NOMO-1 treated with DMSO at 0.1 percent for 48 hours (cell line): ENCODE measurements around the gene GALNT7.

Source experiments
- DNase-seq: peaks from one replicate; lab custom pipeline; 2025; ENCODE audit not compliant: unreplicated experiment; lab: John Stamatoyannopoulos, UW

The GALNT7 gene

GRCh38 chr4:173337463-173337862 is 168.9 kb downstream of the GALNT7 start:
- DNase-seq, result no peak

GRCh38 chr4:173343832-173344397 is 175.3 kb downstream of the GALNT7 start:
- no peak for DNase-seq

- DNase-seq, result peak; percentile 21
Observed at GRCh38 chr4:173345648-173346047, 177.0 kb downstream of the GALNT7 start.

DNA sequence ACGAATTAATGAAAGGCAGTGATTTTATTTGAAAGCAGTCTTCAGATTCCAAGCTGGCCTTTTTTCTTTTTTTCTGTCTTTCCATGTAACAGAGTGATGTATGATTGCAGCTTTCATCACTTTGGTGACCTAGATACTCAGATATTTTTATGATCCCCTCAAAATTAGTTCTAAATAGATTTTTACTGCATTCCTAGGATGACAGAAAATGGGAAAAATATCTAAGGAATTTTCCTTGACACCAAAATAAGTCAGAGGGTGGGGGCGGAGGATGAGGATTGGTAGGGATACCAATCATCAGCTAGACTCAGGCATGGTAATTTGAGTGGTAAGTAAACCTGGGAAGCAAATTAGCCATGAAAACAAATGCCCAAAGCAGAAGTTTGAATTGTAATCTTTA is 177.5 kb downstream of the GALNT7 start:
- no peak for DNase-seq

- no peak for DNase-seq
Observed at GRCh38 chr4:173347467-173347866, 178.9 kb downstream of the GALNT7 start.

GRCh38 chr4:173357939-173358338 is 189.3 kb downstream of the GALNT7 start:
- DNase-seq, result no peak

DNA sequence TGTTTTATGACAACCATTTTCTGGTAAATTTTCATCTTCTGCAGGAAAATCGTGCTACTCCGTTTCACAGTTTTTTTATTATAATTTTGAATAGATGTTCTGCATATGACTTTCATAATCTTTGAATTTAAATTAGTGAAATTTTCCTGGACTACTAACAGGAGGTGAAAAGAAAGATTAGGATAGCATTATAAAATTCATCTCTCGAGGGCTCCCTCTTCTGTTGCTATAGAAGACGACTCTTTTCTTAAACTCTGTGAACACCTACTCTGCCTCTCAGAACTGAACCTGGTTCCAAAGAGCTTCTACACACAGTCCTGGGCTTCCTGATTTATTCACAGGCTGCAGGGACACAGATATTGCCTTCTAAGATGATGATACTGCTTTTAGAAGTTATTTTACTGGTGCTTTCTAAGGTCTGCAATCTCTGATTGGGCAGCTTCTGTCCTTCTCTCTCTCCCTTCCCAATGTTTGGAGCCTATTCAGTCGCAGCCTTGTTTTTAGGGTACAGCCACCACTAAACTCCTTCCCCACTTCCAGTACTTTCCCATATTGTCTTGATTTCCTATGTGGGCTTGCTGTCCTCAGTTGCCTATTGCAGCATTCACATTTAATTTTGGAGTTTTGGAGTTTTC is 192.1 kb downstream of the GALNT7 start:
- DNase-seq, result no peak

GRCh38 chr4:173362666-173363065 is 194.1 kb downstream of the GALNT7 start:
- DNase-seq, result no peak

- no peak for DNase-seq
Observed at GRCh38 chr4:173365359-173365996, 196.9 kb downstream of the GALNT7 start.

DNA sequence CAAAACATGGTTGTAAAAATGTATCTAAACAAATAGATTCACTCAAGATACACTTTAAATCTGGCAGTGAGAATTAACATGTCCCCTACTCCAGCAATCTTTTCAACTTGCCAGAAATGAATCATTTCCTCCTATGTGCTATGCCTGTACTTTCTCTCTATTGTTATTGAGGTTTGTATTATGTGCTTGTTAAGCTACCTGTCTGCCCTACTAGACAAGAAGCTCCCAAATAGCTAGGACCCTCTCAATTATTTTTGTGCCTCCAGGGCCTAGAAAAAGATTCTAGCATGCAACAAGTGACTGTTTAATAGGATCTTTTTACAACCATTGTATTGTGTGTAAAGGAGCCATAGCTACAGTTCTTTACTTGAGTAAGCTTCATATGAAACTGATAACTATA is 198.7 kb downstream of the GALNT7 start:
- DNase-seq, result no peak

- peak; percentile 22 for DNase-seq
Observed at GRCh38 chr4:173367946-173368345, 199.3 kb downstream of the GALNT7 start.

DNA sequence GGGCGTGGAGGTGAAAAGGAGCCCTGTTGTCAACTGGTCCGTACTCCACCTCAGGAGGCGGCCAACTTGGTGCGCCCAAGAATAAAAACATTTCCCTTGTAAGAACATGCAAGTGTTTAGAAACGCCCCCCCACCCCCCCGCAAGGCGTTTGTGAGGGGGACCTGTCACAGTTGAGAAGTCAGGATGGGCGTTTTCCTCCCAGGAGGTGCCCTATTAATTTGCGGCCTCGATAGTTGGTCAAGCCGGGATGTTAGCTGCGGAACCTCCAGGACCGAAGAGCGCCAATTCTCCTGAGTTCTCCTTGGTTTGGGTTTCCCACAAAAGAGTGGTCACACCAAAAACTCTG is 201.5 kb downstream of the GALNT7 start:
- DNase-seq, result peak; percentile 36

- peak; percentile 97 for DNase-seq
Observed at GRCh38 chr4:173370477-173371291, 202.1 kb downstream of the GALNT7 start, which contains the start of gene SAP30. SAP30 (plus strand) TSS chr4:173370954; CDS start chr4:173371183, 229 bp downstream.

DNA sequence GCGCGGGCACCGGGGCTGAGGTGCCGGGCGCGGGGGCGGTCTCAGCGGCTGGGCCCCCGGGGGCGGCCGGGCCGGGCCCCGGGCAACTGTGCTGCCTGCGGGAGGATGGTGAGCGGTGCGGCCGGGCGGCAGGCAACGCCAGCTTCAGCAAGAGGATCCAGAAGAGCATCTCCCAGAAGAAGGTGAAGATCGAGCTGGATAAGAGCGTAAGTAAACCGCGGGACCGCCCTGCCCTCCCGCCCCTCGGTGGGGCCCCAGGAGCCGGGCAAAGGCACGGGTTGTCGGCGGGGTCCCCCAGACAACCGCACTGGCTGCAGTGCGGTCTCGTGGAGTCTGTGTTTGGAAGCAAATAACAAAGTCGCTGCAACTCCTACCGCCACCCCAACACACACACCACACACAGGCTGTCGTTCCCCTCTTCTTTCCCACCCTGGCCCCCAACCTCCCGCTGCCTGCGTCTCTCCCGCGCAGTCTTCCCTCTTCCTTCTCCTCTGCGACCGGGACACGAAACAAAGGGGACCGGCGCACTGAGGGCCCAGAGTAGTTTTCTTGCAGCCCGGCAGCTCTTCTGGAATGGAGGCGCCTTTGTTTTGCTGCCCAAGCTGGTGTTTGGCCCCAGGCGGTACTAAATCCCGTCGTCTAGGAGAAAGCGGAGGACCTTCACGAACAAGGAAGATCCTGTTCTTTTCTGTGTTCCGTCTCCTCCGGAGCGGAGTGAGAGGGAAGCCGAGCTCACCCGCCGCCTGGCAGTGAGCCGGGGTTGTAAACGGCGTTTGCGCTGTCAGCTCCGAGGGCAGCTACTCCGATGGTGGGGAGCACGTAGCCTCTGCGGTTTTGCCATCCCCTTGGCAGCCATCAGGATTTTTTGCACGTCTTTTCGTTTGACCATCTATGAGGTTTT is 202.9 kb downstream of the GALNT7 start:
- DNase-seq, result peak; percentile 40
